GM12872 (cell line): Measurements from ENCODE around the gene SORT1.

Experiments
- TF ChIP-seq, protein P1 (sequence below): IDR thresholded peaks from 3 replicates; pipeline ENCODE4 v1.5.1; 2011; ENCODE audit warnings: low read depth, mild to moderate bottlenecking, low read length, moderate library complexity; ENCODE audit not compliant: insufficient read depth

Gene SORT1

DNA sequence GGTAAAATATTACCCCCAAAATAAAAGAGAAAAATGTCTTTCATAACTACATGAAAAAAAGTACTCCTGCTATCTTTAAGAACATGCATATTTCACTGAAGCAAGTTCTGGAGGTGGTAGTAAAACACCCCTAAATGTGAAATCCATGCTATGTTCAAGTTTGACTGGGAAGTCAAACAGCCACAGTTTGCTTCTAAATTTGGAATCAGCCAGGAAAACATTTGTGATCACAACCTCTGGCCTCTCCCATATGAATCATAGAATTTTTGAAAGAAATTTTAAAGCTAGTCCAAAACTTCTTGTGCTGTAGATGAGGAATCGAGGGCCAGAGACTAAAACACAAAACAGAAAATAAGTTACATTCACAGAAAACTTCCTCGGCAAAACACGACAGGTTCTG, 6.6 kb downstream of the SORT1 start:
- TF ChIP-seq, protein P1, sequence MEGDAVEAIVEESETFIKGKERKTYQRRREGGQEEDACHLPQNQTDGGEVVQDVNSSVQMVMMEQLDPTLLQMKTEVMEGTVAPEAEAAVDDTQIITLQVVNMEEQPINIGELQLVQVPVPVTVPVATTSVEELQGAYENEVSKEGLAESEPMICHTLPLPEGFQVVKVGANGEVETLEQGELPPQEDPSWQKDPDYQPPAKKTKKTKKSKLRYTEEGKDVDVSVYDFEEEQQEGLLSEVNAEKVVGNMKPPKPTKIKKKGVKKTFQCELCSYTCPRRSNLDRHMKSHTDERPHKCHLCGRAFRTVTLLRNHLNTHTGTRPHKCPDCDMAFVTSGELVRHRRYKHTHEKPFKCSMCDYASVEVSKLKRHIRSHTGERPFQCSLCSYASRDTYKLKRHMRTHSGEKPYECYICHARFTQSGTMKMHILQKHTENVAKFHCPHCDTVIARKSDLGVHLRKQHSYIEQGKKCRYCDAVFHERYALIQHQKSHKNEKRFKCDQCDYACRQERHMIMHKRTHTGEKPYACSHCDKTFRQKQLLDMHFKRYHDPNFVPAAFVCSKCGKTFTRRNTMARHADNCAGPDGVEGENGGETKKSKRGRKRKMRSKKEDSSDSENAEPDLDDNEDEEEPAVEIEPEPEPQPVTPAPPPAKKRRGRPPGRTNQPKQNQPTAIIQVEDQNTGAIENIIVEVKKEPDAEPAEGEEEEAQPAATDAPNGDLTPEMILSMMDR, result no peak

DNA sequence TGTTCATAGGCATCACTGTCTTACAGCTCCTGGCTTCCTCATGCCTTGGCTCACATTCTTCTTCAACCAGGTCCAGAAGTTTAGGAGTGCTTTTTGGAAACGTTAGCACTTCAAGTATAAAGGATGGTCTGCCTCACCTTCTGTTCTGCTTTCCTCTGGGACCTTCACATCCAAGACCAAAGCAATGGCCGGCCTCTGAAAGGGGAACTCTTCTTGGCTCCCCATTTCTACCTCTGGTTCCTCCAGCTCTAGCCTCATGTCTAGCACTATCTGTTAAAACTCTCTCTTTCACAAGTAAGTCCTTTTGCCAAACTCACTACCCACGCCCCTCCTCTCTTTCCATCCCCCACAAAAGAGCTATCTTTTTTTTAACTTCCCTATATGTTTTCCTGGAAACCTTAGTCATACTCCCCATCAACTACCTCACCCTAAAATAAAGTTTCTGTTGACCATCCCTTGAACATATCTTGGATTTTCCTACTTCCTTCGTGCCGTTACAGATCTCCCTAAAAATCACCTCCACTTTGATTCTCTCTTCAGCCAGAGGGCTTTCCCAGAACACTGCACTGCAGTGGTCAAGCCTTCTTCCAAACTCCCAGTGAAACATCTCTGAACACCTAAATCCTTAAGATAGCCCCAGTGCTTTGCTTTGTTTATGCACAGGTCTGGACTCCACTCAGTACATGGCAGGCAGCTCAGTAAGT, 7.9 kb downstream of the SORT1 start:
- TF ChIP-seq, protein P1, result no peak

DNA sequence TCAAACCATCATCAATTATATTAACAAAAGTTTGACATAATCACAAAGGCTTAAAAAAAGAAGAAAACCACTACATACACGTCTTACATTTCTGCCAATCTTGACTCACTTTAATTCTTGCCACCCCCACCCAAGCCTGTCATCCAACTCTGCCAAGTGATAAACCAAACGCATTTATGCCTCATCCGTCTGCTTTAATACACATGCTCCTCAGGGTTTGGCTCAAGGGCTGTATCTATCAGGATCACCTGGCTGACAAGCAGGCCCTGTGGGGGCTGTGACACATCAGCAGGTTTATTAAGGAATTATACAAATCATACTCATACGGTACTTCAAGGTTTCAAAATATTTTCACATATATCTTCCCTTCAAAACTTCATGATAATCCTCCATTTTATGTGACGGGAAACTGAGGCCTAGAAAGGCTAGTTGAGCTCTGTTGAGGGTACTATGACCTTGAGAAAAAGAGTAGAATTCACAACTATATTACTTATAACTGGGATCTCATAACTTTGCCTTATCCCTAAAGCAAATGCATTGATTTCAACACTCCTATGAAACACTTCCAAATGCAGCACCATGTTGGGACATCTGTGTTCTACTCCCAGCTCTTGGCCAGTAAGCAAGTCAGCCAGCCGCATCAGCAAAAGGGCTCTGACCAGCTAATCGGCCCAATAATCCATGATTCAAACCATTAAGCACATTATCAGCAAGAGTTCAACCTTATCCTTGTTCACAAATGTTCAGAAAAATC, 8.7 kb downstream of the SORT1 start:
- TF ChIP-seq, protein P1, result no peak

DNA sequence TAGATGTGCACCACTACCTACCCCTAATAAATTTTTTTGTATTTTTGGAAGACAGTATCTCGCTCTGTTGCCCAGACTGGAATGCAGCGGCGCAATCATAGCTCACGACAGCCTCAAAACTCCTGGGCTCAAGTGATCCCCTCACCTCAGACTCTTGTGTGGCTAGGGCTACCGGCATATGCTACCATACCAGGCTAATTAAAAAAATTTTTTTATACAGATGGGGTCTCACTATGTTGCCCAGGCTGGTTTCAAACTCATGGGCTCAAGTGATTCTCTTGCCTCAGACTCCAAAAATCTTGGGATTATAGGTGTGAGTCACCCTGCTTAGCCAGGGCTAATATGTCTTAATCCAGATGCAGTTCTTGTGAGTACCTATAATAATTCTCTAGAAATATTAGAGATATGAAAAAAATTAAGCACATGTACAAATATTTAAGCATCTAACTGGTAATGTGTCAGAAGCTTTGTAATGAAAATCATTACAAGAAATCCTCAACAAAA, 9.5 kb downstream of the SORT1 start:
- TF ChIP-seq, protein P1, result no peak

DNA sequence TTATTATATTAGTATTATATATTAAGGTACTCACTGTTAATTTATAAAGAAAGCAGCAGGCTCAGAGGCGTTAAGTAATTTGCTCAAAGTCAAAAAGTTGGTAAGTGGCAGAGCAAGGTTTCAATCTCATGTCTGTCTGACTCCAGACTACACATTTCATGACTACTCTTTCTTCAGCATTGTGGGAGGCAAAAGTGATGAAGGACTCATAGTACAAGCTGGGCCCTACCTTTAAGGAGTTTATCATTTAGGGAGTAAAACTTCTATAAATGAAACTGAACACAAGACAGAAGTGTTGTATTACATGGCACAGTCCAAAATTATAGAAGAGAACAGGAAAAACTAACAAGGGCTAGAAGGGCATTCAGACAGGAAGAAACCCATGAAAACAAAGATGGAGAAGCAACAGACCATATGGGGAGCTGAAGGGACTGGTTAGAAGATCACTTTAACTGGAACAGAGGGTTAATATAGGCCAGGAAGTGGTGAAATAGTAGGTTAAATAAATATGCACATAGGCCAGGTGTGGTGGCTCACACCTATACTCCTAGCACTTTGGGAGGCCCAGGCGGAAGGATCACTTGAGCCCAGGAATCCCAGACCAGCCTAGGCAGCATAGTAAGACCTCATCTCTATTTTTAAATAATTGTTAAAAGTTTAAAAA, 11.5 kb downstream of the SORT1 start:
- TF ChIP-seq, protein P1, result no peak

DNA sequence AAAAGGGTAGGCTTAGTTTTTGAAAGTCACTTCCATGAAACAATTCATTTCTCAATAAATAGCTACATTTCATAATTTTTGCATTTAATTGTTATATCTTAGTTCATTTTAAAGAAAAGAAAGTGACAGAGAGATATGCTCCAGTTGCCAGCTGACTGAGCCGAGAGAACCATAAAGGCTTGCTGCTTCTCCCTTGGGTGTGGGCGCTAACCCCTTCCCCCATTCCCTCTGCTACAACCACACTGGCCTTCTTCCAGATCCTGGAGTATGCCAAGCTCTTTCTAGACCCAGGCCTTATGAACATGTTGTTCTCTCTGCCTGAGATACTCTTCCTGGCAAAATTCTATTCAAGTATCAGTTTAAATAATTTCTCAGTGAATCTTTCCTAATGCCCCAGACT, 12.3 kb downstream of the SORT1 start:
- TF ChIP-seq, protein P1, result no peak

DNA sequence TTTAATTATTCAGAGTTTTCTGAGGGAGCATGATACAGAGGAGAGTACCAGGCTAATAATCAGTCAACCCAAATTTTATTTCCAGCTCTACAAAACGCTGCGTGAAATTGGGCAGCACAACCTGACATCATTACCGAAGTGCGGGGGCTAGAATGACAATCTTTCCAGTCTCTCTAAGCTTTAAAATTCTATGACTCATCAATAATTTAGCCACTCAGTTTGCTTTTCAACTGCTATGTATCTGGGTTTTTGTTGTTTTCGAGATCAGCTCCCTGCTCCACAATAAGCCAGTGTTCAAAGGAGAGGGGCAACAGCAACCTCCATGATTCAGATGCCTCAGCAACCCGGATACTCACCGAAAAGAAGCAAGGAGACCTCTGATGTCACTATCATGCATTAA, 13.9 kb downstream of the SORT1 start:
- TF ChIP-seq, protein P1, result no peak
